EL (cell line): Measurements from ENCODE around the gene MAGI2.
A peak's percentile ranks its signal among the peaks of the same experiment; 100 is the strongest.

Experiments
- DNase-seq: peaks from one replicate; pipeline ENCODE4 v3.0.0-alpha.2; 2016

The MAGI2 gene

GRCh38 chr7:78164459-78164858 lies 1289.0 kb downstream of the MAGI2 start:
- DNase-seq, result no peak

DNA sequence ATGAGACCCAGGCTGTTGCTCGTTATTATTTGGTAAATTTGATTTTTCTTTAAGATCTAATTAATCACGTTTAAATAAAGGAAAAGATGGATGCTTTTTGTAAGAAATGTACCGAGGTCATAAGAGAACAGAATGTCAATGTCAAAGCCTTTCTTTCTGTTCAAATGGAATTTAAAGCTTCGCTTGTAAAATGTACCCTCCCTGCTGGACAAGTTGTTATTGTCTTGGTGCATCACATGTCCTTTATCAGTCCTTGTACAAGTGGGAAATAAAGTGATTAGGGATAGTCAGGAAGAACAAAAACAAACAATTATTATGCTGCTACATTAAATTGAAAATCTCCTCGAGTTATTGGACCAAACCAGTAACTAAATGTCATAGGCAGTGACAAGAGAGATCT lies 1291.7 kb downstream of the MAGI2 start:
- DNase-seq, result no peak

DNA sequence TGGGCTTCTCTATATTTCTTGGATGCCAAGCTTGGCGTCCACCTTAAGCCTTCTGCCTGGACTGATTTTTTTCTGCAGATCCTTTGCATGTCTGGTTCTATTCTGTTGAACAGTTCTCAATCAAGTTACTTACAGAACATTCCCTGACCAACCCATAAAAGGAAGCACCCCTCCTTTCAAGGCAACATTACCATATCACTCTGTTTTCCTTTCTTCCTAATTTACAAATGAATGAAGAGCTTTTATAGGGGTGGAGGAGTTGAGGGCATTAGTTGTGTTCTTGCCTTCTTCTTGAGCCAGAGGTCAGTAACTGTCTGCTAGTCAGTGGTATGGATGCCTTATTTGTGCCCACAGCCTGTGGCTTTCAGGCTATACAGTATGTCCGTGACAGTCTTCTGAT lies 1293.9 kb downstream of the MAGI2 start:
- no peak for DNase-seq

DNA sequence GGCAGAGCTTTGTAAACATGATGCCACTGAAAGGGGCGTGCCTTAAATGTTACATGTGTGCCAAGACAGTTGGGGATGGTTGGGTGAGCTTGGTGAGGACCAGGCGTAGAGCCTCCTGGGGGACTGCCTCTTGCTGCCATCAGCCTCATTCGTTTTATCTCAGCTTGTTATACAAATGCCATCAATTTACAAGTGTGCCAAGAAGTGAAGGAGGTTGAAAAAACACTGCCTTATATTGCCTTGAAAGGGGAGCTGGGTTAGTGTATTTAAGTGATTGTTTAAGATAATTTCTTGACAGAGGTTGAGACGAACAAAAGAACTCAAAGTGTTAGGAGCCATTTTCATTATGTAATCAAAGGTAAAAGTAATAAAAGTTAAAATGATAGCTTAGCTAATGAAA lies 1300.2 kb downstream of the MAGI2 start:
- no peak for DNase-seq

DNA sequence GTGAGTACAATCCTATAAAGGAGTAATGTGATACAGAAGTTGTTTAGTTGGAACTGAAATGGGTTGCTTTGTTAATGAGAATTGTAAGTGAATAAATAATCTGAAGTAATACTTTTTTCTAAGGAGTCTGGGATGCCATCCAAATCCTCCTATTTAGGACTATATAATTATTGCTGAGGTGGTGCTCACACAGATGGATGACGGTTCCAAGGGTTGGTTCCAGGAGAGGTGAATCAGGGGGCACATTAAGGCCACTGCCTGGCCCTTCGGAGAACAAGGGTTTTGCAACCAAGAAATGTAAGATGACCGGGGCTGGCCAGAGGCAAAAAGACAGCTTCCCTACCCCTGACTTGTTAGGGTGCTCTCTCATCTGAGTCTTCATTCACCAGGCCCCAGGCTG lies 1302.2 kb downstream of the MAGI2 start:
- peak; percentile 79 for DNase-seq

DNA sequence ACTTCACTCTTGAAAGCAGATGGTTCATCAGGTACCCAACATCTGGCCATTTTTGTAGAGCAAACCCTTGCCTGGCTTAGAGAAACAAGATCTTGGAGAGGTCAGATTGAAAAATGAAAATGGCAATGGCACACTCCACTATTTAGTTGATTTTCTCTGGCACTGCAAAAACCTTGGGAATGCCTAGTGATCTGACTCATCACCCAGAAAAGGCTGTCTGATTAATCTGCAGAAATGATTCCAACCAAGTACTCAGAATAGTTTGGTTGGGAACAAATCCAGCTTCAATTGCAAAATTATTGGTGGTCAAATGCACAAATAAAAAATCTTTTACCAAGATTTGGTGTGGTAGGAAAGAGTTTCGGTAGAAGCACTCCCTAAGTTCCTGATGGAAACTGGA lies 1303.7 kb downstream of the MAGI2 start:
- DNase-seq, result peak; percentile 79

GRCh38 chr7:78148166-78148894 lies 1305.1 kb downstream of the MAGI2 start:
- no peak for DNase-seq

DNA sequence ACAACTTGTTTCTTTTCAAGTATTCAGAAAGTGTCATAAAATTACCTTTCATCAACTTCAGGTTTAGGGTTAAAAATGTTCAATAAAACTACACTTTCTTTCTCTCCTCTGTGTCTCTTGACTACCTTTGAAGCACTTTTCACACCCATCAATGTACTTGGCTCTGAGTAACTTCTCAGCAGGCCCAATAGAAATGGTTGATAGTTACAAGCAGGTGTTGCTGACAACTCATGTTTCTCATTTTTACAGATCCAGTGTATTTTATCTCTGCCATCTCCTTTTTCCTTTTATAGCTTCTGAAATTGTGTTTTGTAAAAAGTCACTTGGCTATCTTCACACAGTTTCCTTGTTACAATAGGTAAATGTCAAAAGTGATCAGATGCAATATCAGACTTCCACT lies 1306.9 kb downstream of the MAGI2 start:
- no peak for DNase-seq

- no peak for DNase-seq
Measured at GRCh38 chr7:78143661-78144060, 1309.8 kb downstream of the MAGI2 start.

DNA sequence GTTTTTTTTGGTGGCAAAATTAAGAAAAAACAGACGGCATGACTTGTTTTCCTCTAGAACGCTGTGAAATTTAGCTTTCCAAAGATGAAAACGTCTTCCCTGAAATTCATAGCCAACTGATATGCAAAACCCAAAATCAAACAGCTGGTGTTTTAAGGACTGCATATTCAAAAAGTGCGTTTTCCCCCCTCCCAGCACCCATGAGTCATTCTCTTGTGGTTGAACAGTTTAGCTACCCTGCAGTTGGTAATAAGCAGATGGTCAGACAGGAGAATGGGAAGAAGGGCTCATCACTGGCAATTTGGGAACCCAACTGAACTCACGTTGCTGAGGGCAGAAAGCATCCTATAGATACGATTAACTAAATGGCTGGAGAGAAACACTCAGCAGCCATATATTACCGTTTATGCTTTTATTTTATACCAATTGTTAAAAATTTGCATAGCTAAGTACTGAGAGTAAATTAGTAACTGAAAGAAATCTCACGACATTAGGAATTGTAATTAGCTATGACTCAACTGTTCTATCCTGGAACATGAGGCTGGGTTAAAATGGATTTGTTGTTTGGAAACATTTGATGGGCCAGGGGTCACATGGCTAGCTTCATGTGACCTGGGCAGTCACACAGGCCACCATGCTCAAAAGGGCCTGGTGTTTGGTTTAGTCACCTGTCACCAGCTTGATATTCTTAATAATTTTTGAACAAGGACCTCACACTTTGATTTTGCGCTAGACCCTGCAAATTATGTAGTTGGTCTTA lies 1311.8 kb downstream of the MAGI2 start:
- DNase-seq, result peak; percentile 84

DNA sequence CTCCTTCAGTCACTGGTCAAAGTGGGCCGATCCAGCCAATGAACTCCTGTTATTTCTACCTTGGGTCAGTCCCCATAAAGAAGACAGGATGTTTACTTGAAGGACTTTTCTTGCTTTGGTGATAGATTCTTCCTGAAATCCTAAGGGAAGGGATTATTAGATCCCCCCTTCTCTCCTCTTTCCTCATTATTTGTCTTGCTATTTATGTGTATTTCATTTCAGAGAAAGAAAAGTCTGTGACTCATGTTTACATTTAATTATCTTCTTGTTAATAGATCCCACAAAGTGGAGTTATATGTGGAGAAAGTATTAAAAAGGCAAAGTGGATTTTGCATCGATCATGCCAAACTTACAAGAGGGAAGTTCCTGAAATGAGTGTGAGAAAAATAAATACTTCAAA lies 1313.4 kb downstream of the MAGI2 start:
- DNase-seq, result no peak

- DNase-seq, result peak; percentile 82
Measured at GRCh38 chr7:78139335-78139734, 1314.1 kb downstream of the MAGI2 start.

GRCh38 chr7:78134774-78135173 lies 1318.7 kb downstream of the MAGI2 start:
- DNase-seq, result no peak

DNA sequence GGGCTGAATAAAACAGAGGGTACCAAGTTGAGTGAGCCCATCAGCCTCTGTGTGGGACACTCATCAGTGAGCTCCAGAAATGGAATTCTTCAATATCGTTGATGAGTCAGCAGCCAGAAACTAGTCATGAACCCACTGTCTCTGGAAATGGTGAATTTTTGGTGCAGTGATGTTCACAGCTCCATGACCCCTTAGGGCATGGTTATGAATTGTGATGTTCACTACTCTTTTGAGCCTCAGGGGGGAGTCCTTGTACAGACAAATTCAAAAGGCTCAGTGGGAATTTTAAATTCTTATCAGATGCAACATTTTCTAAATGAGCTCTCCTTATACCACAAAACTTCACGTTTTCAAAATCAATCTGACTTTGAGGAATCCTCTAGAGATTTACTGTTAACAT lies 1319.2 kb downstream of the MAGI2 start:
- peak; percentile 91 for DNase-seq

DNA sequence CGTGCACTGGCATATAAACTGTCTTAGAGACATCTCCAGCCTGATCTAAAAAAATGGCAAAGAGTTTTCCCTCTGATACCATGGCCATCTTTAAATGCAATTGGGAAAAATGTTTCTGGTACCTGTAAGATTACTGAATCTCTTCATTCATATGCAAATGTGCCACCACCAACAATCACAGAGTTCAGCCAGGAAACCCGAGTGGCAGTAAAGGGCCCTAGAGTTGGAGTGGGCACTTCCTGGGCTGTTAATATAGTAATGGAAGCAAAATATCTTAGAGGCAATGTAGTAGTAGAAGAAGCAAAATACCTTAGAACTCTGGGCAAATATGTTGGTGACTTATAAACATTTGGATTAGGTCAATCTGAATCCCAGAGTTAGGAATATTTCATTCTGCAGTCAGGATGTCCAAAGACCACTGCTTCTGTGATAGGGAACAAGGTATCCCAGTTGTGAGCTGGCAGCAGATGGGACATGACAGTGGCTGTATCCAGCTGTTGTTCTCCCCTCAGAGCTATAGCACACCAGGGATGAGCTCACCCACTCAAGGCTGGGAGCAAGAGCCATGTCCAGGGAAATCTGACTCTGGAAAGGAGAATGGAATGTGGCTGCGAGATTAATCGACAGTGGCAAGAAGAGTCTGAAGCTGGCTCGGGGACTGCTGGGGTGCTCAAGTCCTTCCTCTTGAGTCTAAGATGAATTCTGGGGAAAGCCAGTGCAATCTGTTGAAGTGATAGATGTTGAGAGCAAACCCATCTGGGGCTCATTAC lies 1322.8 kb downstream of the MAGI2 start:
- peak; percentile 28 for DNase-seq

DNA sequence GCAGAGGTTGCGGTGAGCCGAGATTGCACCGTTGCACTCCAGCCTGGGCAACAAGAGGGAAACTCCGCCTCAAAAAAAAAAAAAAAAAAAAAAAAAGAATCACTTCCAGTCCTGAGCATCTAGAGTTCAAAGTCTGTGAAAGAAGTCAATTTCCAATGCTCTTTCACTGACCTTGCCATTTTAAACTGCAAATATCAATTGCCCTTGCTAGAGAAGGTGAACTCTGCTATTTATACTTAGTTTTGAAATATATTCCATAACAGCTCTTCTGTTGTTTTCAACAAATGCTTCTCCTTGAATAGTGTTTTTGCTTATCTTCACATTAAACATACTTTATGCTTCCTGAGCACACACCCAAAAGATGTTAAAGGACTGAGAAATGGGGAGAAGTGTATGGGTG lies 1323.6 kb downstream of the MAGI2 start:
- DNase-seq, result no peak

DNA sequence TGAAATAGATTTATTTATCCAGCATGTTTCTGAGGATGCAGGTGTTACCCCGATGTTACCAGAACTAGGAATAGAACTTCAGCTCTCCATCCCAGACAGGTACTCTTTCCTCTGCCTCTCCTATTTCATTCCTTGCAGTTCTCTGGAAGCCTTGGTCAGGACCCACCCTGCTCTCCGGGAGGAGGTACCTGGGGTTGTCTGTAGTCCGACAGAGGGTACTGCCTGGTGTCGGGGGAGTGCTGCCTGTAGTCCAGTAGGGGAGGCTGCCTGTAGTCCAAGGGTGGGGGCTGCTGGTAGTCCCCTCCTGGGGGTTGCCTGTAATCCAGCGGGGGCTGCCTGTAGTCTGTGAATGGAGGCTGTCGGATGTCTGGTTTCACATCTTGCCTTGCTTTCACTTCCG lies 1326.5 kb downstream of the MAGI2 start:
- no peak for DNase-seq

- peak; percentile 61 for DNase-seq
Measured at GRCh38 chr7:78125884-78126283, 1327.6 kb downstream of the MAGI2 start.

DNA sequence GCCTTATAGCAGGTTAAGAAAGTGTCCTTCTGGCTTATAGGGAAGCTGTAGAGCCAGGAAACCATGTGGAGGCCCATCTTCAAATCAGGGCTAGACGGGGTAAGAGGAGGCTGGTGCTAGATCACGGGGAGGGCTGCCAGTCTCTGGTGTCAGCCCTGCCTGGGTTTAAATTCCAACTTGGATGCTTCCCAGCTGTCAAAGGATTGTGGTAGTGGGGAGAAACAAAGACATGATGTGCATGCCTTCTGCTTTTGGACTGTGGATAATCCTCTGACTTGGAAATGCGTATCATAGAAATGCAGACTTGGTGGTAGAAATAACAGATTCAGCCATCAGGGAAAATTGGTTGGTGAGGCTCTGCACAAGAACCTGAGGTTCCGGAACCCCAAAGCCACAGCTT lies 1329.3 kb downstream of the MAGI2 start:
- DNase-seq, result no peak

GRCh38 chr7:78121888-78122287 lies 1331.6 kb downstream of the MAGI2 start:
- no peak for DNase-seq

GRCh38 chr7:78118470-78118869 lies 1335.0 kb downstream of the MAGI2 start:
- DNase-seq, result no peak

GRCh38 chr7:78115876-78116275 lies 1337.6 kb downstream of the MAGI2 start:
- no peak for DNase-seq

DNA sequence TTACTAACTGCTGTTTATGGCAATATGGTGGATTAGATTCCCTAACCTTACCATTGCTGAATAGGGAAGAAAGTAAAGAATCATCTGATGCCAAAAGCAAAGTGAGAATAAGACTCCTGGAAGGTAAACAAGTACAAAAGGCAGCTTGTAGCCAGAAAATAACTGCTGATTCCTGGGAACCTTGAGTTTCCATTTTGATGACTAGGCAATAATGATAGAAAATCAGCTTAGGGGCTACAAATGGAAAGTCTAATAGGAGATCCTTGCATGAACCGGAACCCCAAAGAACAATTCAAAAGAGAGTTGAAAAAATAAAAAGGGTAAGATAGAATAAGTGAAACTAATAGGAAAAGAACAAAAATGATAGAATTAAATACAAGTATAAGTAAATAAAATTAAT lies 1338.5 kb downstream of the MAGI2 start:
- DNase-seq, result no peak

DNA sequence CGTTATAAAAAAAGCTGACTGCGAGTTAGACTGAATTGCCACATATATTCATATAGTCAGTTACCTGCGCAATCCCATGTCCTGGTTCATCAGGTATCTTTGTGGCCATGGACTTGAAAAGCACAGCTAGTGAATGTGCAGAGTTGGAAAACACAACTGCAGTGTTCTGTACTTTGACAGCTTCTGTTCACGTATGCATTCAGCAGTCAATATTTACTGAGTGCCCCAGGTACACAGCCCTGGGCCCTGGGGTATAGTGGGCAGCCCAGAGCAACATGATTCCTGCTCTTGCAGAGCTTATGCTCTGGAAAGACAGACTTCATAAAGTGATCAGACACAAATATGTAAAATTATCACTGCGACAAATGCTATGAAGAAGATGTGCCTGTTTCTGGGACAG lies 1341.0 kb downstream of the MAGI2 start:
- no peak for DNase-seq
